Esophagus (tissue), 2 donors: ENCODE results near the gene MOB2. TPM values are rescaled to one million over a fixed set of nuclear protein-coding genes. Genes with fewer than 3 reads are reported as not detected.

ENCODE experiments used
- H3K27ac ChIP-seq, 2 donors: one replicate each; pipeline ENCODE4 v1.5.1; 2013; ENCODE audit warnings: low read depth in 2 of 2, mild to moderate bottlenecking in 2 of 2, inconsistent platforms in 1 of 2, low read length in 1 of 2, moderate library complexity in 1 of 2
- H3K27me3 ChIP-seq, 2 donors: one replicate each; pipeline ENCODE4 v1.6.1; 2013; ENCODE audit warnings: low read length in 2 of 2, control low read depth in 1 of 2, mild to moderate bottlenecking in 1 of 2; ENCODE audit not compliant: insufficient read depth in 2 of 2, control insufficient read depth in 1 of 2
- H3K36me3 ChIP-seq, 2 donors: one replicate each; pipeline ENCODE4 v1.6.1; 2013; ENCODE audit warnings: low read length in 1 of 2; ENCODE audit not compliant: control insufficient read depth in 2 of 2, insufficient read depth in 2 of 2
- H3K4me1 ChIP-seq, 2 donors: one replicate each; pipeline ENCODE4 v1.6.1; 2013; ENCODE audit warnings: low read length in 1 of 2; ENCODE audit not compliant: control insufficient read depth in 2 of 2, insufficient read depth in 2 of 2
- H3K4me3 ChIP-seq, 2 donors: one replicate each; pipeline ENCODE4 v1.5.1; 2013; ENCODE audit warnings: low read length in 2 of 2, mild to moderate bottlenecking in 2 of 2, low read depth in 1 of 2, moderate library complexity in 1 of 2
- H3K9me3 ChIP-seq, 2 donors: one replicate each; pipeline ENCODE4 v1.6.1; 2013; ENCODE audit warnings: mild to moderate bottlenecking in 2 of 2, low read depth in 1 of 2, low read length in 1 of 2, moderate library complexity in 1 of 2; ENCODE audit not compliant: control insufficient read depth in 2 of 2, insufficient read depth in 1 of 2
- WGBS, 2 donors: extraction: QIAGEN DNeasy Blood & Tissue Kit; methylation state at CpG; one replicate each; pipeline ENCODE4 v1.1.7; 2013; 5-methylcytosine and 5-hydroxymethylcytosine counted together
- polyA plus RNA-seq, 2 donors: library from polyadenylated mRNA; stranded (reverse); fragments of 200-250 nt; gene quantifications; one replicate each; pipeline ENCODE4 v1.2.3, GENCODE V29; 2013
- donor health status: healthy with polysubstance abuse.
- donor health status: Bipolar disorder and iron deficiency.

MOB2 gene
- polyA plus RNA-seq, 2 donors = 33.2 to 43.8 TPM

DNA sequence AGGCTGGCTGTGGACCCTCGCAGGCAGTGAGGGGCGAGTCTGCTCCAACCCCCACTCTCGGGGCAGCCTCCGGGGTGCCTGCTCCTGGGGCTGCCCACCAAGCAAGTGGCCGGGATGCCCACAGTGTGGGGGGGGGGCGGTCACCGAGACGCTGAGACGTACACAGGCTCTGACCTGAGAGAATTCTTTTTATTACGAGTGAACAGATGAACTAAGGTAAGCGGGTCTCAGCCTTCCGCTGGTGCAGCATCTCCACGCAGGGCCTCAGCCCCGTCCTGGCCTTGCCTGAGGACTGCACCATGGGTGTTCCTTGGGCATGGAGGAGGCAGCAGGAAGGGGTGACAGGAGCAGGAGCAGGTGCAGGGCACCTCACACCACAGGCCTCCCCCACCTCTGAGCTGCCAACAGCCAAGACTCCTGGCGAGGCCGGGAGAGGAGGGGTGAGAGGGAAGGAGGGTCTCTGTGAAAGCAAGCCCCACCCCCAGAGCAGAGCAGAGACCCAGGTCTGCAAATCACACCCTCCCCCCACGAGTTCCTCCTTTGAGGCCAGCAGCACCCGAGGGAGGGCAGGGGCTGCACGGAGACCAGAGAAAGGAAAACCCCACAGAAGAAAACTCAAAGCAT is 17.2 kb downstream of the MOB2 start:
- 82 to 87% methylated on average over 19 of the region's 19 CpGs for WGBS, 2 donors
- H3K9me3 ChIP-seq = no peaks in the 10 kb centered on the region
- H3K4me3 ChIP-seq = no peak overlapping the region
- H3K27me3 ChIP-seq = no peaks in the 10 kb centered on the region
- H3K27ac ChIP-seq = no peak overlapping the region
- peaks cover 4% of the 10 kb centered on the region in 2 donors for H3K4me1 ChIP-seq
- H3K36me3 ChIP-seq = peaks cover 5 to 66% of the 10 kb centered on the region in 2 donors

DNA sequence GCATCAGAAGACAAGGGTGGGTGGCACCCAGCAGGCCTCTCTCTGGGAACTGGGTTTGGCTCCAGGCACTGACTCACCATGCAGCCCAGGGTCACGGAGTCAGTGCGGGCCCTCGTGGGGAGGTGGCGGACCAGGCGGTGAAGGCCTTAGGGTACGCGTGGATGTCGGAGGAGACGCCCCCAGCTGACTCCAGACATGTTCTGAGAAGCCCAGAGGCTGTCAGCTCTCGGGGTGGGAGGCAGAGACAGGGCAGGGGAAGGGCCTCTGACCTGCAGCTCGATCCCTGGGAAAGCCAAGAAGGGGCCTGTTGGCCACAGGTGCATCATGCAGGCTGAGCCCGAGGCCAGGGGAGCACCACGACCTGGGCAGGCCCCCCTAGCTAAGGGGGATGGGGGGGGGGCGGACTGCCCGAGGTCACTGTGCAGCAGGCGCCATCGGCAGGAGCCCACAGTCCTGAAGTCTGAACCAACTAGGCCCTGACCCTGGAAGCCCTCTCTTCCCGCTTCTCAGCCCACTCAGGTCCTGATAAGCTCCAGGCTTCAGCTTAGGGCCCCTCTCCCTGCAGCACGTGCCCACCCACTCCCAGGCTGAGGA is 18.0 kb downstream of the MOB2 start:
- Histone ChIP-seq H3K27ac (no peak overlapping the region), H3K4me3 (no peak overlapping the region), H3K27me3 (no peaks in the 10 kb centered on the region), H3K9me3 (no peaks in the 10 kb centered on the region), H3K4me1 (peaks cover 4% of the 10 kb centered on the region in 2 donors), H3K36me3 (peaks cover under 1 to 61% of the 10 kb centered on the region in 2 donors)
- 77% methylated on average over 19 of the region's 19 CpGs for WGBS, 2 donors

DNA sequence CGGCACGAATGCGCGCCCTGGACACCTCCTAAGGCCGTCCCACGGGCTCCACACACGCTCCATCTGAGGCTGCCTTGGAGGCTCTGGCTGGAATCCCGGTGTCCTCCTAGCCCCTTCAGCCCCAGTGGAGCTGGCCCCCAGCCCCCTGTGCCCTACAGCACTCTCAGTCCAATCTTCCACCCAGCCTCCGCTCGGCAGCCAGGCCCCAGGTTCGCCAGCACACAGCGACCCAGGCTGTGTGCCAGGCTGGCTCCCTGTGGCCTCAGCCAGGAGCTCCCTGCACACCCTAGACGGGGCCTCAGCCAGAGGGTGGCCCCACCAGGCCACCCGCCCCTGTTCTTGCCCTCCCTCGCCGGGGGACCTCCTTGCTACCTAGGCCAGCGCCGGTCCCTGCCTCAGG is 18.6 kb downstream of the MOB2 start:
- Histone ChIP-seq H3K27me3 (no peaks in the 10 kb centered on the region), H3K4me1 (peaks cover under 1 to 3% of the 10 kb centered on the region in 2 donors), H3K36me3 (peaks cover 0 to 57% of the 10 kb centered on the region in 2 donors), H3K4me3 (no peak overlapping the region), H3K27ac (no peak overlapping the region), H3K9me3 (no peaks in the 10 kb centered on the region)
- 78 to 88% methylated on average over 18 of the region's 18 CpGs for WGBS, 2 donors

DNA sequence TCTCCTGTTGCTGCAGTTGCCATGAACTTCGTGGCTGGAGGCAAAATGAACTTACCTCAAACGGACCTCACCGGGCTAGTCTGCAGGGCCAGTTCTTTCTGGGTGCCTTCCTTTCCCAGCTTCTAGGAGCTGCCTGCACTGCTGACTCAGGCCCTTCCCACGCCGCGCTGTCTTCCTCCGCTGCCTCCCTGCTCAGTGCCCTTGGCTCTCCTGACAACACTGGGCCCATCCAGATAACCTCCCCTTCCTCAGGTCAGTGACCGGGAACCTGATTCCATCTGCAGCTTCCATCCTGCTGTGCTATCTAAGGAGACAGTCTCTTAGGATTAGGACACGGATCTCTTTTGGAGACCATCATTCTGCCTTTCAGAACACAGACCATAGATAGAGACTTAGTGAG is 19.3 kb downstream of the MOB2 start:
- Histone ChIP-seq H3K4me1 (no peaks in the 10 kb centered on the region), H3K27me3 (no peaks in the 10 kb centered on the region), H3K27ac (no peak overlapping the region), H3K9me3 (no peaks in the 10 kb centered on the region), H3K4me3 (no peak overlapping the region), H3K36me3 (peaks cover 0 to 50% of the 10 kb centered on the region in 2 donors)
- WGBS, 2 donors = 77 to 82% methylated on average over 9 of the region's 9 CpGs

DNA sequence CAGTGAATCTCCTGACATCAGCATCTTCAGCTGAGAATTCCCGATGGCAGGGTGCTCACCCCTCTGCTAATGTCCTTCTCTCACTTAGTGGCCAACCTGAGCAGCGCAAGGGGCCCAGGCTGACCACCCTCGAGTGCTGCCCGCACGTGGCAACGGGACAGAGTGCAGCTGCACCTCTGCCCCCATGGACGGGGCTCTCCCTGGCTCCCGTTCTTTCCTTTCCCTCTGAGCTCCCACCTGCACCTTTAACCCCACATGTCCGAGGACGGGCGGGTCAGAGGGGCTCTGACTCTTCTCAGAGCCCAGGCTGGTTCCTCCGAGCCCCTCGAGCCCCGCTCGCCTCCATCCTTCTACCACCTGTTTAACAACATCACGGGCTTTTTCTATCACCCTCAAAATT is 19.8 kb downstream of the MOB2 start:
- Histone ChIP-seq H3K4me1 (no peaks in the 10 kb centered on the region), H3K27ac (no peak overlapping the region), H3K4me3 (no peak overlapping the region), H3K27me3 (no peaks in the 10 kb centered on the region), H3K9me3 (no peaks in the 10 kb centered on the region), H3K36me3 (peaks cover 0 to 50% of the 10 kb centered on the region in 2 donors)
- 83 to 90% methylated on average over 16 of the region's 16 CpGs for WGBS, 2 donors

DNA sequence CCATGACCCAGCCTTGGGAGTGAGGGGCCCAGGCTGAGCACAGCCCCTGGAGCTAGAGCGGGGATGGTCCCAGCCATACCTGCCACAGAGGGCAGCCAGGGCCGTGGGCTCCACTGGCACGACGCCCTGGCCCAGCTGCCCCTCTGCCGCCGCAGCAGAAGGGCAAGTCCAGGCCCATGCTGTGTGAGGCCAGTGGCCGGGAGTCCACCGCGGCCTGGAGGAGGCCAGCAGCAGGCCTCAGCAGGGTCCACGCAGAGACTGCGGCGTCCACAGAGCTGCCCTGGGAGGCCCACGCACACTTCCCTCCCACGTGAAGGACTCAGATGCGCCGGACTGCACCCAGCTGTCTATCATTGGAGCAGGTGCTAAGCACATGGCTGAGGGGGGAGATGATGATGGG is 23.5 kb downstream of the MOB2 start:
- H3K4me1 ChIP-seq = peaks cover 0 to 10% of the 10 kb centered on the region in 2 donors
- H3K36me3 ChIP-seq = peaks cover 0 to 24% of the 10 kb centered on the region in 2 donors
- no peaks in the 10 kb centered on the region for H3K27me3 ChIP-seq
- no peak overlapping the region for H3K4me3 ChIP-seq
- WGBS, 2 donors = 89 to 90% methylated on average over 15 to 16 of the region's 16 CpGs
- no peak overlapping the region for H3K27ac ChIP-seq
- H3K9me3 ChIP-seq = no peaks in the 10 kb centered on the region

DNA sequence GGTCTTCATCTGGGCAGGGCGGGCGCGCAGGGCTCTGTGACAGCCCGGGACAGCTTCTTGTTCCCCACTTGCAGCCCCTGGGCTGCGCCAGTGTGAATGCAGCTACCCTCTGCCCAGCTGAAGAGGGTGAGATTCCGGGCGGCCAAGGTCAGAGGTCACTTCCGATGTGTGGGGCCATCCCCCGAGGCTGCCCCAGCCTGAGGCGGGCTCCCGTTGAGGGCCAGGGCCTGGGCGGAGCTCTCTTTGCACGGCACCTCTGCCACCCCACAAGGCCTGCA is 23.9 kb downstream of the MOB2 start:
- Histone ChIP-seq H3K36me3 (peaks cover 0 to 20% of the 10 kb centered on the region in 2 donors), H3K27me3 (no peaks in the 10 kb centered on the region), H3K4me1 (peaks cover 0 to 10% of the 10 kb centered on the region in 2 donors), H3K4me3 (no peak overlapping the region), H3K27ac (no peak overlapping the region), H3K9me3 (no peaks in the 10 kb centered on the region)
- WGBS, 2 donors = 74 to 75% methylated on average over 13 of the region's 13 CpGs

DNA sequence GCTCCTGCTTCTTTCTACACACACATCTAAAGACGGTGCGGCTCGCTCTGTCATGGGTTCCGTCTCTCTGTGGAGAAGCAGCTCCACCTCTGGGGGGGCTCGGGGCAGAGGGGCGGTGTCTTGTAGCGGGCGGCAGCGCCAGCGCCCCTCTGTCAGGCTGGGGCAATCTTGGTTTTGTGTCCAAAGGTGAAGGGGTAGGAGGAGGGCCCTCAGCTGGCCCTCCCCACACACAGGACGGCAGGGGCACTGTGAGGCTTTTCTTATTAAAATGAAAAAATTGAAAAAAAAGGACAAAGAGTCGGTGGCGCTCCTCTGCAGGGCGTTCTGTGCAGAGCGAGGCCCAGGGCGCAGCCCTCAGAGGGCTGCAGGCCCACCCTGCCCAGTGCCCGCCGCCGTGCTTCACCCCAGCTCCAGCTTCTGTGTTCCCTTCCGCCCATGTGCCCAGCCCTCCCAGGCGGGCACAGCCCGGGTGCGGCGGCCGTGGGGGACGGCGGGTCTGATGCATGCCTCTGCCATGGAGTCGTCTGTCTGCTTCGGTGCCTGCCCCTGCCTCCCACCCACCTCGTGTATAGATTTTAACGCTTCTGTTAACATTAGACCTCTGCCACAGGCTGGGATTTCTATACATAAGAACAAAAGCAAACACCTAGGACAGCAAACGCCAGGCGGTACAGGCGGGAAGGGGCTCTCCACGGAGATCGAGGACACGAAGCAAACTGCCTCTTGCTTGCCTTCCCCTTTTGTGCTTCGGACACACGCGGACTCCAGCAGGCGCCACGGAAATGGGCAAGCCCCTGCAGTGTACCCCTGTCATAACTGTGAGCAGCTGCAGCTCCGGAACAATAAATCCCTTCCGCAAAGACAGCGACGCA is 24.5 kb downstream of the MOB2 start:
- H3K4me1 ChIP-seq = peaks cover 0 to 13% of the 10 kb centered on the region in 2 donors
- 70 to 78% methylated on average over 44 to 46 of the region's 46 CpGs for WGBS, 2 donors
- peaks cover 0 to 17% of the 10 kb centered on the region in 2 donors for H3K36me3 ChIP-seq
- no peaks in the 10 kb centered on the region for H3K9me3 ChIP-seq
- peak overlapping the region; percentile 20 to 21 for H3K27ac ChIP-seq
- no peaks in the 10 kb centered on the region for H3K27me3 ChIP-seq
- no peak overlapping the region for H3K4me3 ChIP-seq

DNA sequence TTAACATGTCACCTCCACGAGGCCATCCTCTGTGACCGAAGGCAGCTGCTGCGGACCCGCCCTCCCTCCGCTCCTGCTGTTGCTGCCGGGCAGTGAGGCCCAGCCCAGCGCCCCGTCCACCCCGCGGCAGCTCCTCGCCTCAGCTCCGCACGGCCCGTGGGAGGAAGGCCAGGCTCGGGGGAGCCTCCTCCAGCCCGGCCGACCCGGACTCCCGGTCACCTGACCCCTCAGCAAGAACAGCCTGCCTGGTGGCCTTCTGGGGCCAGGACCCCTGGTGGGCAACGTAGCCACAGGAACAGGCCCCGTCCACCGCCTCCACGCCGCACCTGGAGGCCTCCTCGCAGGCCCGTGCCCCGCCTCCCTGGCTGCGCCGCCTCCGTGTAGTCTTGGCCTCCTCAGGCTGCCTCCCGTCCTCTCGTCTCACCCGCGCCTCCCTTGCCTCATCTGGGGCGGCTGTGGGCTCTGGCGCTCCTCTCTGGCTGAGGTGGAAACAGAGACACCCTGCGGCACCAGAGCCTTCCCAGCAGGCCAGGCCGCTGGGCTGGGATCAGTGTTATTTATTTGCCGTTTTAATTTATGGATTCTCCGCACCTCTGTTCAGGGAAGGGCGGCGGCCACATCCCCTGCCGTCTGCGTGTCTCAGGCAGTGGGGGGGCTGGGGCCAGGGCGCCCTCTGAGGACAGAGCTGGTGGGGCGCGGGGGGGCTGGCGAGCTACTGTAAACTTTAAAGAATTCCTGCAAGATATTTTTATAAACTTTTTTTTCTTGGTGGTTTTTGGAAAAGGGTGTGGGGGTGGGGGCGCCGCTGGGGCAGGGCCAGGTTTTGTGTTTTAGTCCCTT is 25.4 kb downstream of the MOB2 start:
- Histone ChIP-seq H3K4me1 (peaks cover 0 to 13% of the 10 kb centered on the region in 2 donors), H3K9me3 (no peaks in the 10 kb centered on the region), H3K27ac (peak overlapping the region; percentile 56 to 79), H3K36me3 (peaks cover 0 to 10% of the 10 kb centered on the region in 2 donors), H3K4me3 (peak overlapping the region in 1 of 2 donors; percentile 2), H3K27me3 (no peaks in the 10 kb centered on the region)
- WGBS, 2 donors = 43 to 62% methylated on average over 36 to 50 of the region's 50 CpGs
